Measurements from ENCODE around the gene METTL13.

DNA sequence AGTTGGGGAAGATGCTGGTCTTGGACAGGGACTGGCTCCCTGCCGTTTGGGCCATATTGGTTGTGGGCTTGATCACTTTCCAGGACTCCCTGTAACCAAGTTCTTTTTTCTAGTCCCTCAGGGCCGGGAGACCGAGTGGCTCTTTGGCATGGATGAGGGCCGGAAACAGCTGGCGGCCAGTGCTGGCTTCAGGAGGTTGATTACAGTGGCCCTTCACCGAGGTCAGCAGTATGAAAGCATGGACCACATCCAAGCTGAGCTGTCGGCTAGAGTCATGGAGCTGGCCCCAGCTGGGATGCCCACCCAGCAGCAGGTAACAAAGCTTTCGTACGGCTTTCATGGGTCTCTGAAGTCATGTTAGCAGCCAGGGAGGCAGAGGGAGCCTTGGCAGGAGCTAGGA lies 4.3 kb downstream of the METTL13 start:
- TF ChIP-seq CTCF (IDR thresholded peaks at IDR 0.05) (no peak), POLR2AphosphoS5 (IDR thresholded peaks at IDR 0.05) (no peak), EP300 (IDR thresholded peaks at IDR 0.05) (no peak)

Measured in stomach (tissue), 4 donors.